Spleen (tissue), 11 donors: Measurements from ENCODE around the gene CRYGN. TPM values are rescaled to one million over a fixed set of nuclear protein-coding genes. Genes with fewer than 3 reads are reported as not detected.

Experiments
- DNase-seq: peaks from one replicate; pipeline ENCODE4 v3.0.0-alpha.2; 2020
- H3K27ac ChIP-seq, 8 donors: fragments of 200-600 bp; sonication (generic) in 7 of 8; 1 replicate in 4 of 8; 2 replicates in 4 of 8; pipeline versions ENCODE4 v1.5.0 to v1.8.0; 2016 to 2021; ENCODE audit warnings: inconsistent platforms in 4 of 8, mild to moderate bottlenecking in 4 of 8, moderate library complexity in 1 of 8
- H3K27me3 ChIP-seq, 7 donors: fragments of 200-600 bp; sonication (generic) in 6 of 7; replicated peaks in 1 of 7; 1 replicate in 4 of 7; 2 replicates in 3 of 7; pipeline versions ENCODE4 v1.5.0 to v1.8.0; 2016 to 2021; ENCODE audit warnings: inconsistent platforms in 3 of 7, mild to moderate bottlenecking in 1 of 7
- H3K36me3 ChIP-seq, 6 donors: fragments of 200-600 bp; sonication (generic) in 5 of 6; 1 replicate in 4 of 6; 2 replicates in 2 of 6; pipeline versions ENCODE4 v1.5.0 to v1.8.0; 2016 to 2021; ENCODE audit warnings: inconsistent platforms in 2 of 6
- H3K4me1 ChIP-seq, 6 donors: fragments of 200-600 bp; sonication (generic) in 5 of 6; 1 replicate in 3 of 6; 2 replicates in 3 of 6; pipeline versions ENCODE4 v1.5.0 to v1.8.0; 2016 to 2021; ENCODE audit warnings: inconsistent platforms in 3 of 6
- H3K4me3 ChIP-seq, 8 donors: fragments of 200-600 bp; sonication (generic) in 7 of 8; 1 replicate in 4 of 8; 2 replicates in 4 of 8; pipeline versions ENCODE4 v1.5.0 to v1.8.0; 2016 to 2021; ENCODE audit warnings: inconsistent platforms in 4 of 8, mild to moderate bottlenecking in 4 of 8, moderate library complexity in 2 of 8
- H3K9me3 ChIP-seq, 8 donors: fragments of 200-600 bp; sonication (generic) in 7 of 8; 1 replicate in 4 of 8; 2 replicates in 4 of 8; pipeline versions ENCODE4 v1.5.0 to v1.8.0; 2016 to 2021; ENCODE audit warnings: inconsistent platforms in 4 of 8
- POLR2A ChIP-seq, 3 donors: fragments of 450-650 bp; IDR thresholded peaks; one replicate each; pipeline ENCODE4 v1.5.1; 2017; ENCODE audit warnings: antibody characterized with exemption in 3 of 3, mild to moderate bottlenecking in 1 of 3
- POLR2AphosphoS5 ChIP-seq, 3 donors: sonication (generic); formaldehyde crosslinking; IDR thresholded peaks; one replicate each; pipeline ENCODE4 v1.5.1; 2017; ENCODE audit warnings: antibody characterized with exemption in 3 of 3
- WGBS, 5 donors: extraction: QIAGEN DNeasy Blood & Tissue Kit in 3 of 5; methylation state at CpG; one replicate each; pipeline versions ENCODE4 v1.1.5 to v1.1.7; 2013 to 2018; 5-methylcytosine and 5-hydroxymethylcytosine counted together
- intact Hi-C: fragments of 100-400 bp; cut with DNase I; formaldehyde crosslinking; loops from one replicate; pipeline ENCODE4 v1.15.0; 2023; ENCODE audit warnings: low total_unique reads
- polyA plus RNA-seq, 3 donors: library from polyadenylated mRNA; stranded (reverse); fragments of 200-250 nt; gene quantifications; one replicate each; pipeline ENCODE4 v1.2.1, GENCODE V29; 2013
- total RNA-seq, 7 donors: library from RNA; depleted of rRNA in 3 of 7; stranded (reverse); fragments of >200 nt in 3 of 7; fragmentation: NEBNext Ultra II Directional in 4 of 7; extraction: Animal tissue kit (Norgen Biotek cat#: 25700) in 4 of 7; gene quantifications; one replicate each; pipeline versions ENCODE4 v1.1.0 to v1.2.1, GENCODE V29; 2016 to 2021
- TF ChIP-seq, protein P1 (sequence below), 11 experiments: fragments of 200-600 bp in 7 of 11; fragments of 450-650 bp in 4 of 11; sonication (generic) in 4 of 11; IDR thresholded peaks in 8 of 11; conservative IDR thresholded peaks in 3 of 11; 1 replicate in 7 of 11; 2 replicates in 4 of 11; pipeline versions ENCODE4 v1.4.0 to v1.8.0; 2016 to 2021; ENCODE audit warnings: antibody characterized with exemption in 11 of 11, inconsistent platforms in 4 of 11, mild to moderate bottlenecking in 1 of 11
- donor health status: healthy with polysubstance abuse.
- donor health status: DM: no; HTN: no; CAD: no; lungs with moderate emphysema.
- donor health status: DM: no; HTN: no; CAD: no.
- donor health status: Bipolar disorder and iron deficiency.
- donor health status: healthy.
- donor health status: DM: no; HTN: no; CAD: no.
- donor health status: DM: yes; HTN: yes; CAD: no.

Gene CRYGN
- total and polyA plus RNA-seq, 10 donors, result 0.17 to 2.5 (median 0.32) TPM; not detected in 1

DNA sequence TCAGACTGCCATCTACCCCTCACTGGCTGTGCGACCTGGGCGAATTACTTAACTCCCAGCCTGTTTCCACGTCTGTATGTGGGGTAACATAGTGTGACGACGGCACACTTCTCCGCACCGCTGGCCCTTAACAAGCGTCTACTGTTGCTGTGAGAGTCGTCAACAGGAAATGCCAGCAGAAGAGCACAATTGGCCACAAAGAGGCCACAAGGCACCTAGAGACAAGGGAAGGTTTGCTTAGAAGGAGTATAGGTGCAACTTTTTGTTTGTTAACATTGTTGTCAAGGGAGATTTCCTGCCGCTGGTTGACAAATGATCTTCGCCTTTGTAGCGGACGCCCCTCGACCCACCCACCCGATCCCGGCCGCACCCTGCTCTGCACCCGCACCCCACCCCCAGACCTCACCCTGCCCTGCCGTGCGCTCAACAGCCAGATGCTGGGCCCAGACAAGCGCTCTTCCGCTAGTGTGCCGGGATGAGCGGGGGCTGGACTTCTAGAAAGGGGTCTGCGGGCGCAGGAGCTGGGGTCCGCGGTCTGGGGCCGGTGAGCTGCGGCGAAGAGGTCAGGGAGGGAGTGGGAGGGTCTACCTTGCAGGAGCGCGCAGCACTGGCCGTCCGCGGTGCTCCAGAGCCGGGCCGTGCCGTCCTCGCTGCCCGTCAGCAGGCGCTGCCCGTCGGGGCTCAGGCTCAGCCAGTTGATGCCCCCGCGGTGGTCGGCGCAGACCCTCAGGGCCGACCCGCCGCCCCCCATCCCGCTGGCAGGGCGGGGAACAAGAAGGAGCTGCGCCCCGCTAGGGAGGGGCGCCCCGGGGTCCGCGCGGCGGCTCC, 30.9 kb downstream of the CRYGN start:
- peak overlapping the region; percentile 42 to 75 (median 48) for H3K4me3 ChIP-seq
- no peaks in the 10 kb centered on the region for H3K9me3 ChIP-seq
- H3K4me1 ChIP-seq, result peaks cover 10 to 79% (median 52%) of the 10 kb centered on the region in 6 donors
- peak overlapping the region; percentile 70 to 93 (median 89) for H3K27ac ChIP-seq
- peak; percentile 77 for DNase-seq
- WGBS, 5 donors, result 3 to 9% (median 5%) methylated on average over 22 to 61 of the region's 61 CpGs
- TF ChIP-seq POLR2A (IDR thresholded peaks at IDR 0.05) (peak in 1 of 3 donors; percentile 50), POLR2AphosphoS5 (IDR thresholded peaks at IDR 0.05) (peak; percentile 48 to 75 (median 71))
- TF ChIP-seq, protein P1, sequence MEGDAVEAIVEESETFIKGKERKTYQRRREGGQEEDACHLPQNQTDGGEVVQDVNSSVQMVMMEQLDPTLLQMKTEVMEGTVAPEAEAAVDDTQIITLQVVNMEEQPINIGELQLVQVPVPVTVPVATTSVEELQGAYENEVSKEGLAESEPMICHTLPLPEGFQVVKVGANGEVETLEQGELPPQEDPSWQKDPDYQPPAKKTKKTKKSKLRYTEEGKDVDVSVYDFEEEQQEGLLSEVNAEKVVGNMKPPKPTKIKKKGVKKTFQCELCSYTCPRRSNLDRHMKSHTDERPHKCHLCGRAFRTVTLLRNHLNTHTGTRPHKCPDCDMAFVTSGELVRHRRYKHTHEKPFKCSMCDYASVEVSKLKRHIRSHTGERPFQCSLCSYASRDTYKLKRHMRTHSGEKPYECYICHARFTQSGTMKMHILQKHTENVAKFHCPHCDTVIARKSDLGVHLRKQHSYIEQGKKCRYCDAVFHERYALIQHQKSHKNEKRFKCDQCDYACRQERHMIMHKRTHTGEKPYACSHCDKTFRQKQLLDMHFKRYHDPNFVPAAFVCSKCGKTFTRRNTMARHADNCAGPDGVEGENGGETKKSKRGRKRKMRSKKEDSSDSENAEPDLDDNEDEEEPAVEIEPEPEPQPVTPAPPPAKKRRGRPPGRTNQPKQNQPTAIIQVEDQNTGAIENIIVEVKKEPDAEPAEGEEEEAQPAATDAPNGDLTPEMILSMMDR (IDR thresholded peaks at IDR 0.05 in 8 of 11, conservative IDR thresholded peaks at IDR 0.05 in 3 of 11), result no peak
- H3K36me3 ChIP-seq, result no peaks in the 10 kb centered on the region
- H3K27me3 ChIP-seq, result peaks cover 2 to 49% (median 25%) of the 10 kb centered on the region in 7 donors
- intact Hi-C loops, result no loop called here

DNA sequence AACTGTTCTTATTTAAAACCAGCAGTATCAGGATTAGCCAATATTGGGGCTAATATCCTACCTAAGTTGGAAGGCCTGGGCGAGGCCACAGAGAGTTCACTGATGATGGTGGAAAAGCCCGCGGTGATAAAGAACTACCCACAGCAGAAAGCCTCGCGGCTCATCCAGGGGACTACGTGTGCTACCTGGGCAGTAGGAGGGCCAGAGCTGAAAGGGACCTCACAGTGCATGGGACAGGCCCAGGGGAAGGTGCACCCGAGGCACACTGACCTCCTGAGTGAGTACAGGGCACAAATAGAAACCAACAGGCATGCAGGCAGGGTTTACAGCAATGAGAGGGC, 31.5 kb downstream of the CRYGN start:
- no peak for DNase-seq
- Histone ChIP-seq H3K4me3 (peak overlapping the region; percentile 42 to 75 (median 48)), H3K4me1 (peaks cover 15 to 85% (median 57%) of the 10 kb centered on the region in 6 donors), H3K9me3 (no peaks in the 10 kb centered on the region), H3K36me3 (no peaks in the 10 kb centered on the region), H3K27me3 (peaks cover 2 to 49% (median 25%) of the 10 kb centered on the region in 7 donors), H3K27ac (peak overlapping the region; percentile 70 to 93 (median 89))
- WGBS, 5 donors, result 72 to 84% (median 80%) methylated on average over 7 of the region's 7 CpGs
- intact Hi-C loops, result no loop called here
- TF ChIP-seq, protein P1 (IDR thresholded peaks at IDR 0.05 in 8 of 11, conservative IDR thresholded peaks at IDR 0.05 in 3 of 11), result no peak
- peak in 1 of 3 donors; percentile 3 for TF ChIP-seq POLR2AphosphoS5 (IDR thresholded peaks at IDR 0.05)

- TF ChIP-seq POLR2AphosphoS5 (IDR thresholded peaks at IDR 0.05), result no peak
- TF ChIP-seq, protein P1 (IDR thresholded peaks at IDR 0.05 in 8 of 11, conservative IDR thresholded peaks at IDR 0.05 in 3 of 11), result no peak
- no peak for TF ChIP-seq POLR2A (IDR thresholded peaks at IDR 0.05)
- intact Hi-C loops, result no loop called here
- peaks cover 15 to 95% (median 66%) of the 10 kb centered on the region in 6 donors for H3K4me1 ChIP-seq
- 78 to 87% (median 82%) methylated on average over 9 of the region's 9 CpGs for WGBS, 5 donors
- peaks cover 2 to 47% (median 25%) of the 10 kb centered on the region in 7 donors for H3K27me3 ChIP-seq
- H3K36me3 ChIP-seq, result no peaks in the 10 kb centered on the region
- no peaks in the 10 kb centered on the region for H3K9me3 ChIP-seq
- peak; percentile 63 for DNase-seq
- H3K27ac ChIP-seq, result peak overlapping the region; percentile 9 to 93 (median 89)
- peak overlapping the region in 3 of 8 donors; percentile 17 to 62 (median 17) for H3K4me3 ChIP-seq
Observed at GRCh38 chr7:151406886-151407583, 32.9 kb downstream of the CRYGN start.
